ENCODE measurements around the gene OR51I1. TPM values are rescaled to one million over a fixed set of nuclear protein-coding genes. Genes with fewer than 3 reads are reported as not detected.

Gene OR51I1
- total RNA-seq, 2 donors from 2014 or later: not detected

GRCh38 chr11:5420993-5421392 lies 20.3 kb downstream of the OR51I1 start:
- no peaks in the 10 kb centered on the region for H3K4me1 ChIP-seq (ENCODE audit: control insufficient read depth in 1 of 2, low read depth in 2 of 2)
- H3K27me3 ChIP-seq (replicated peaks; ENCODE audit: insufficient read depth): no peaks in the 10 kb centered on the region
- ATAC-seq (ENCODE audit: insufficient number of reproducible peaks, low FRiP score, low read depth) (no peak), DNase-seq (ENCODE audit: low spot score) (no peak)
- H3K4me3 ChIP-seq: no peak overlapping the region
- no peak for TF ChIP-seq CTCF (IDR thresholded peaks at IDR 0.05)
- no peaks in the 10 kb centered on the region for H3K36me3 ChIP-seq
- H3K9me3 ChIP-seq: no peaks in the 10 kb centered on the region
- no peak overlapping the region for H3K27ac ChIP-seq

GRCh38 chr11:5405173-5405572 lies 36.1 kb downstream of the OR51I1 start:
- Histone ChIP-seq H3K27ac (no peak overlapping the region), H3K36me3 (no peaks in the 10 kb centered on the region), H3K27me3 (replicated peaks; ENCODE audit: insufficient read depth) (no peaks in the 10 kb centered on the region), H3K4me3 (no peak overlapping the region), H3K4me1 (ENCODE audit: control insufficient read depth in 1 of 2, low read depth in 2 of 2) (no peaks in the 10 kb centered on the region), H3K9me3 (no peaks in the 10 kb centered on the region)
- no peak for ATAC-seq (ENCODE audit: insufficient number of reproducible peaks, low FRiP score, low read depth)
- TF ChIP-seq CTCF (IDR thresholded peaks at IDR 0.05): no peak
- DNase-seq (ENCODE audit: low spot score): no peak

DNA sequence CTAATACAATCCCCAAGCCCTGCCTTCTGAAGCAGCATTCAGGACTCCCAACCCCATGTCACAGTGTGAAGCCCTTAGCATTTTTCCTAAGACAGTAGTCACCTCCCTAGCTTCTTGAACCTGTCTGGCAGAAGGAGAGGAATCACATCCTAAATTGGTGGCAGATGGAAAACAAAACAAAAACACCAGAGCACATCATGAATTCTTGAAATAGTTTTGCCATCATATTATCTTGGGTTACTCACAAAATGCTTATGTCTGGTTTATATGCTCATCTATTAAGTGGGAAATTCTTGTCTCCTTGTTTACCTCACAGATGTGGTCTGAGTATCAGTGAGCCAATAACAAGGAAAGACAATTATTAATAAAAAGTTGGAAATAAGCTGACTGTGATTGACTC lies 42.4 kb downstream of the OR51I1 start:
- H3K4me1 ChIP-seq (ENCODE audit: control insufficient read depth in 1 of 2, low read depth in 2 of 2): no peaks in the 10 kb centered on the region
- H3K27me3 ChIP-seq (replicated peaks; ENCODE audit: insufficient read depth): no peaks in the 10 kb centered on the region
- H3K9me3 ChIP-seq: no peaks in the 10 kb centered on the region
- H3K27ac ChIP-seq: no peak overlapping the region
- no peak for TF ChIP-seq CTCF (IDR thresholded peaks at IDR 0.05)
- ATAC-seq (ENCODE audit: insufficient number of reproducible peaks, low FRiP score, low read depth) (no peak), DNase-seq (ENCODE audit: low spot score) (no peak)
- no peak overlapping the region for H3K4me3 ChIP-seq
- no peaks in the 10 kb centered on the region for H3K36me3 ChIP-seq

DNA sequence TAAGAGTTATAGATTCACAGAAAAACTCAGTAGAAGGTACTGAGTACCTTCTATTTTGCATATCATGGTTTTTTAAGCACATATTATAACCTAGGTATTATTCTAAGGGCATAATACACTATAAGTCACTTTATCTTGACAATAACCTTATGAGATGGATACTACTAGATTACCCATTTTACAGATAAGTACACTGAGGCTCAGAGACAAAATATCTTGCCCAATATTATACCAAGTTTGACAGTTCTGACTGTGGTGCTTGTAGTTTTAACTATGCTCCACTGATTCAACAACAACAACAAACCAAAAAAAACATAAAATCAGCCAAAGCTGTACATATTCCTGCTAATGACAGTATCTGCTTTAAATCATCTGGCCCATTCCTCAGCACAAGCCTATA lies 47.2 kb downstream of the OR51I1 start:
- no peak overlapping the region for H3K27ac ChIP-seq
- ATAC-seq (ENCODE audit: insufficient number of reproducible peaks, low FRiP score, low read depth) (no peak), DNase-seq (ENCODE audit: low spot score) (no peak)
- H3K9me3 ChIP-seq: no peaks in the 10 kb centered on the region
- H3K27me3 ChIP-seq (replicated peaks; ENCODE audit: insufficient read depth): no peaks in the 10 kb centered on the region
- H3K4me1 ChIP-seq (ENCODE audit: control insufficient read depth in 1 of 2, low read depth in 2 of 2): no peaks in the 10 kb centered on the region
- TF ChIP-seq CTCF (IDR thresholded peaks at IDR 0.05): no peak
- H3K4me3 ChIP-seq: no peak overlapping the region
- H3K36me3 ChIP-seq: no peaks in the 10 kb centered on the region

Other genes with a start within 250 kb of the OR51I1 start
- not detected for gene OR51V1, start 240.8 kb downstream of the OR51I1 start, total RNA-seq
- gene HBB, start 214.4 kb downstream of the OR51I1 start, total RNA-seq: 100 to 1,000 TPM in 1 of 2 donors, 10 to 100 TPM in 1; 10.2 to 257 TPM
- gene HBD, start 207.0 kb downstream of the OR51I1 start, total RNA-seq: not detected
- gene HBG1, start 191.7 kb downstream of the OR51I1 start, total RNA-seq: not detected
- gene HBG2, start 186.7 kb downstream of the OR51I1 start, total RNA-seq: not detected
- gene HBE1, start 171.6 kb downstream of the OR51I1 start, total RNA-seq: not detected
- gene OR51B4, start 139.6 kb downstream of the OR51I1 start, total RNA-seq: not detected
- gene OR51B2, start 117.2 kb downstream of the OR51I1 start, total RNA-seq: not detected
- gene OR51B5, start 98.0 kb downstream of the OR51I1 start, total RNA-seq: 1 to 10 TPM in 1 of 2 donors, under 1 TPM in 1; 0.49 to 4.2 TPM
- gene OR51B6, start 90.0 kb downstream of the OR51I1 start, total RNA-seq: not detected
- not detected for gene OR51M1, start 57.7 kb downstream of the OR51I1 start, total RNA-seq
- gene OR51Q1, start 19.4 kb downstream of the OR51I1 start, total RNA-seq: not detected
- gene OR51I2, start 7.8 kb upstream of the OR51I1 start, total RNA-seq: not detected
- gene OR52D1, start 47.2 kb upstream of the OR51I1 start, total RNA-seq: not detected
- gene UBQLN3, start 68.4 kb upstream of the OR51I1 start, total RNA-seq: 1 to 10 TPM in 1 of 2 donors, under 1 TPM in 1; 0.63 to 1.5 TPM
- gene UBQLNL, start 75.2 kb upstream of the OR51I1 start, total RNA-seq: 1 to 10 TPM in 1 of 2 donors, under 1 TPM in 1; 0.56 to 1.4 TPM
- 1 to 10 TPM in 1 of 2 donors, under 1 TPM in 1; 0.81 to 2.0 TPM for gene OR52H1, start 107.0 kb upstream of the OR51I1 start, total RNA-seq
- gene OR52B6, start 139.4 kb upstream of the OR51I1 start, total RNA-seq: not detected
- 1 to 10 TPM; 3.0 to 6.5 TPM for gene TRIM6, start 155.1 kb upstream of the OR51I1 start, total RNA-seq
- 1 to 10 TPM; 6.9 to 7.7 TPM for gene TRIM34, start 183.5 kb upstream of the OR51I1 start, total RNA-seq
- 10 to 100 TPM; 35.5 to 36.4 TPM for gene TRIM5, start 243.6 kb upstream of the OR51I1 start, total RNA-seq
- gene TRIM22, start 248.3 kb upstream of the OR51I1 start, total RNA-seq: 100 to 1,000 TPM; 119 to 129 TPM